HG03139 (cell line): Measurements from ENCODE around the gene PARL.

Source experiments
- ATAC-seq: cut with Tn5 transposase; IDR thresholded peaks from one replicate; pipeline ENCODE4 v1.9.1; 2021; ENCODE audit not compliant: unreplicated experiment

The PARL gene

GRCh38 chr3:183818041-183818620 is 66.5 kb downstream of the PARL start:
- ATAC-seq = no peak

- no peak for ATAC-seq
These were observed 67.0 kb downstream of the PARL start for GRCh38 chr3:183817639-183818038.

DNA sequence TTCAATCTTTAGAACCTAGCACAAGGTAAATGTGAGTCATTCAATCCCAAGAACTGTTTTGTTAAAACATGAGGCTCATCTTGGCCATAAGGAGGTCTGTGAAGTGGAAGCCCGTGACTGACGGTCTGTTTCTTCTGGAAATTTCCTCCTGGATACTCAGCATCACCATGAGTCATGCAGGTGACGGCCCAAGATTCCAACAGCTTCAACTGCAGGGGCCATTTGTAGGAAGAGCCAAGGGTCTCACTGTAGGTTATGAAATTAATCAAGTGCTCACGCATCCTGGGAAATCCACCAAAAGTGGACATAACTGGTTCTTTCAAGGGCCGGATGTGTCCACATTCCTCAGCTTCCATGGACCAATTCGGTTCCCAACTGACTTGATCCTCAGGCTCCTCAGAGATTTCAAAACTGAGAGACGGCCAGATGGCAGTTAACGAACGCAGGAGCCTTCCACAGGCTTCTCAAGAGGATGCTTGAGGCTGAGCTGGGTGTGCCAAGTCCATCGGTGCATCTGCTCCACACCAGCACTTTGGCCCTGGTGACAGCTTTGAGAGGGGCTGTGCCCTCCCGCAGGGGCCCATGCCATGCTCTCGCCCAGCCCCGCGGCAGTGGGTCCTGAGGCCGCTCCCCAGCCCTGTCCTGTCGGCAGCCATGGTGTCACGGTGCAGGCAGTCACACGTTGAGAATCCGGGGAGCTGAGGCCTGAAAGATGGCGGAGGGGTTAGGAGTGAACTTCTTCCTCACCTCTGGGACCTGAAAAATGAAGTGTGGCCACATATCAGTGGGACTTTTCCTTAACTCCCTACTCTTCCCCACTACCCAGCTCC is 67.8 kb downstream of the PARL start:
- no peak for ATAC-seq

GRCh38 chr3:183815951-183816475 is 68.7 kb downstream of the PARL start:
- ATAC-seq = no peak

GRCh38 chr3:183815563-183815940 is 69.1 kb downstream of the PARL start:
- no peak for ATAC-seq

- ATAC-seq = no peak
These were observed 70.4 kb downstream of the PARL start for GRCh38 chr3:183814240-183814639.

GRCh38 chr3:183812761-183813445 is 71.8 kb downstream of the PARL start:
- ATAC-seq = no peak

- ATAC-seq = no peak
These were observed 73.0 kb downstream of the PARL start for GRCh38 chr3:183811638-183812037.

- ATAC-seq = no peak
These were observed 73.8 kb downstream of the PARL start for GRCh38 chr3:183810643-183811594.

GRCh38 chr3:183809270-183809669 is 75.4 kb downstream of the PARL start:
- no peak for ATAC-seq

DNA sequence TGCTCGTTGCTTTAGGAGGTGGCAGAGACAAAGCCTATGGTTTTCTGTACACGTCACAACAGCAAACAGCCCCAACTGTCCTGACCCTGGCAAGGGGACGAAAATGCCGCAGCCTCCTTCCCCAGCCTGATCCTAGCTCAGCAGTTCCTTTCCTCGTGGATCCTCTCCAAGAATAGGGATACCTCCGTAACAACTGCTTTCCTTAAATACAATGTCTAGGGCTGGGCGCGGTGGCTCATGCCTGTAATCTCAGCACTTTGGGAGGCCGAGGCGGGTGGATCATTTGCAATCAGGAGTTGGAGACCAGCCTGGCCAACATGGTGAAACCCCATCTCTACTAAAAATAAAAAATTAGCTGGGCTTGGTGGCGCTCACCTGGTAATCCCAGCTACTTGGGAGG is 76.3 kb downstream of the PARL start:
- no peak for ATAC-seq

GRCh38 chr3:183807881-183808280 is 76.8 kb downstream of the PARL start:
- ATAC-seq = no peak

- no peak for ATAC-seq
These were observed 77.4 kb downstream of the PARL start for GRCh38 chr3:183807209-183807728.

DNA sequence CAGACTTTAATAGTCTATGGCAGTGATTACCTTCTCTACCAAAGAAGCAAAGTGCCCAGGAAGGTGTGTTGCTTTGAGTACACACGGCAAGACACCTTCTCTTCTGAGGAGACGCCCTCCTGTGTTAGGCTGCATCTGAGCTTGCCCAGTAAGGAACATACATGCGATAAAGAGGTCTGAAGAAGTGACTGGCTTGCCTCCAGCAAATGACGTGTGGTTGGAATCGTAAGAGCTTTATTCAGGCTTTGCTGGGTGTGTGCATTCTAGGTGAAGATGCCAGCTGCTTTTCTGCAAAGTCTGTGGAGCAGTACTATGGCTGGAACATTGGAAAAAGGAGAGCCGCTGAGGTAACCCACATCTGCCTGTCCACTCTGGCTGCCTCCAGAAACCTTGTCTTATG is 81.7 kb downstream of the PARL start:
- ATAC-seq = no peak

DNA sequence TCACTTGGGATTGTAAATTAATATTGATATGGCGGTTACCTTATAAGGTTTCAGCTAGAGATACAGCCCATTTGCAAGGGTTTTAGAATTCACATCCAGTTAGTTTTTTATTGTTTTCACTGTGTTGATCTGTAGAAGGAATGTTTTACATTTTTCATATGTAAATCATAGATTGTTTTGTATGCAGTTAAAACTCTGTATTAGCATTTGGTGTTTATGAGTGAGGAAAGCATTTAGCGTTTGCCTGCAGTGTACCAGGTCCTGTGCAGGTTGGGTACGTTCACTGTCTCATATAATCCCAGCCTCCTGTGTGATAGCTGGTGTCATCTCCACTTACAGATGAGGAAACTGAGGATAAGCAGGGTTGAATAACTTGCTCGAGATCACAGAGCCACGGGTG is 83.1 kb downstream of the PARL start:
- no peak for ATAC-seq

- ATAC-seq = no peak
These were observed 84.3 kb downstream of the PARL start for GRCh38 chr3:183800243-183800863.

GRCh38 chr3:183799461-183799860 is 85.2 kb downstream of the PARL start:
- ATAC-seq = no peak

DNA sequence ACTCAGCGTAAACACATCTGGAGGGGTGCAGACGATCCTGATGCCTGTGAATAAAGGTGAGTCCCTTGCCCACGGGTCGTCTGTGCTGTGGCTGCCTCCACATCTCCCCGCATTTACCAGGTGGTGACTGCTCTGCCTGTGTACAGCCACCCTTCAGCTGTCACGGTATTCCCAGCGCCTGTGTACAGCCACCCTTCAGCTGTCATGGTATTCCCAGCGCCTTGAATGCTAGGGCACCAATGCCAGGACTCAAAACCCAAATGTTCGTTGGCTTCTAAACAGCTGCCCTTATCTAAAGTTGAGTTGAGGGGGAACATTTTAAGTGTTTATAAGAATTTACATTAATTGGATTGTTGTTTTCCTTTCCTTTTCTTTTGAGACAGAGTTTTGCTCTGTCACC is 86.7 kb downstream of the PARL start:
- no peak for ATAC-seq

- ATAC-seq = no peak
These were observed 88.3 kb downstream of the PARL start for GRCh38 chr3:183796372-183796771.

- no peak for ATAC-seq
These were observed 90.2 kb downstream of the PARL start for GRCh38 chr3:183794452-183794851.
